ENCODE data around the gene RTN4R. TPM values are rescaled to one million over a fixed set of nuclear protein-coding genes. Genes with fewer than 3 reads are reported as not detected.

RTN4R gene
- total RNA-seq, 1 donor, result under 0.01 TPM

DNA sequence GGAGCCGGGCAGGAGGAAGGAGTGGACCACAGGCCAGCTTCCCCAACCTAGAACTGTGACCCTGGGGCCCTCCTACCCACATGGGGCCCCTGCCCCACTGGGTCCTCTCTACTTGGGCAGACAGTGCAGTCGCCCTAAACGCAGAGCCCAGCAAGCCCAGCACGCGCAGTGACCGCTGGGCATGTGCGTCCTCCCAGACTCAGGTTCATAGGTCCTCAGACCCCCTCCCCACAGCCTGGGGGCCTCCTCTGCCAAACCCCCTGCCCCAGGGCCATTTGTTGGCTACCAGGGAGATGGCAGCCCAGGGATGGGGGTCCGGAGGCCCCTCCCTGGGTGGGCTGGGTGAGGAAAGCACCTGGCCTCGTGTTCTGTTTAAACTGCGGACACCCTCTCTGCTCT, 23.9 kb downstream of the RTN4R start:
- no peak overlapping the region for H3K27ac ChIP-seq (ENCODE audit: low read depth, low read length)
- H4K20me1 ChIP-seq (ENCODE audit: insufficient read depth, low read length), result no peaks in the 10 kb centered on the region

DNA sequence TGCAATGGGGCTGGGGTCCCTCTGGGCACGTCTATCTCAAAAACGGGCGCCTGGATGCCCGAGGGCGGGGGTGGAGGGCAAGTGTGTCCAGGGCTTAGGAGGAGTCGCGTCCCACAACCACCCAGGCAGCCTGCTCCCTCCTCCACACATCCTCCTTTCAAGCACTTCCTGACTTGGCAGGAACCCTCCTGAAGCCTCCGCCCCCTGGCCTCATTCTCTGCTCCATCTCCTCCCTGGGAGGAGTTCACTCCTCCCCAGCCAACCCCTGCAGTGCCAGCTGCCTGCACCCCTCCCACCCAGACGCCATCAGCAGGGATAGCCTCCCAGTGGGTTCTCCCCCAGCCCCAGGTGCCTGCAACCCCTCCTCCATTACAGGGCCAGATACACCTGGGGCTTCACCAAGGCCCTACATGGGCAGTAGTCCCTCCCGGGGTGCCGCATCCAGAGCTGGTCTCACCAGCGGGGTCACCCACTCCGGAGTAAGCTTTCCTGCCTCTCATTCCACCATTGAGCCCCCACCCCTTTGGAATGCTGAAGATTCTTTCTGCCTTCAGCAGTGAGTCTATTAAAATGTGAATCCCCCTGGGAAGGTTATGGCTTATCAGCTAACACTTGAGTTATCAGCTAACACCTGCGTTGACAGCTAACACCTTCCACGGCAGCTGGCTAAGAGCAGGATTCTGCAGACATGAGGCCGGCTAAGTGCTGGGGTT, 24.4 kb downstream of the RTN4R start:
- Histone ChIP-seq H2AFZ (ENCODE audit: low read length) (peak overlapping the region; percentile 78), H3K4me2 (ENCODE audit: insufficient read depth, low read length) (peak overlapping the region; percentile 68), H3K9me3 (ENCODE audit: low read depth, low read length) (no peaks in the 10 kb centered on the region), H4K20me1 (ENCODE audit: insufficient read depth, low read length) (no peaks in the 10 kb centered on the region), H3K27ac (ENCODE audit: low read depth, low read length) (no peak overlapping the region), H3K4me3 (ENCODE audit: insufficient read depth, low read length) (peak overlapping the region; percentile 53), H3K36me3 (ENCODE audit: insufficient read depth, low read length) (no peaks in the 10 kb centered on the region), H3K4me1 (ENCODE audit: insufficient read depth, low read length) (peaks cover 14% of the 10 kb centered on the region), H3K27me3 (ENCODE audit: insufficient read depth, low read length) (no peaks in the 10 kb centered on the region), H3K79me2 (ENCODE audit: insufficient read depth, low read length) (no peaks in the 10 kb centered on the region)
- peak; percentile 99 for DNase-seq (ENCODE audit: insufficient read length, low spot score, missing footprints)
- TF ChIP-seq, protein P1, sequence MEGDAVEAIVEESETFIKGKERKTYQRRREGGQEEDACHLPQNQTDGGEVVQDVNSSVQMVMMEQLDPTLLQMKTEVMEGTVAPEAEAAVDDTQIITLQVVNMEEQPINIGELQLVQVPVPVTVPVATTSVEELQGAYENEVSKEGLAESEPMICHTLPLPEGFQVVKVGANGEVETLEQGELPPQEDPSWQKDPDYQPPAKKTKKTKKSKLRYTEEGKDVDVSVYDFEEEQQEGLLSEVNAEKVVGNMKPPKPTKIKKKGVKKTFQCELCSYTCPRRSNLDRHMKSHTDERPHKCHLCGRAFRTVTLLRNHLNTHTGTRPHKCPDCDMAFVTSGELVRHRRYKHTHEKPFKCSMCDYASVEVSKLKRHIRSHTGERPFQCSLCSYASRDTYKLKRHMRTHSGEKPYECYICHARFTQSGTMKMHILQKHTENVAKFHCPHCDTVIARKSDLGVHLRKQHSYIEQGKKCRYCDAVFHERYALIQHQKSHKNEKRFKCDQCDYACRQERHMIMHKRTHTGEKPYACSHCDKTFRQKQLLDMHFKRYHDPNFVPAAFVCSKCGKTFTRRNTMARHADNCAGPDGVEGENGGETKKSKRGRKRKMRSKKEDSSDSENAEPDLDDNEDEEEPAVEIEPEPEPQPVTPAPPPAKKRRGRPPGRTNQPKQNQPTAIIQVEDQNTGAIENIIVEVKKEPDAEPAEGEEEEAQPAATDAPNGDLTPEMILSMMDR (IDR thresholded peaks at IDR 0.05; ENCODE audit: extremely low read depth, low read depth, low read length), result no peak

More for the DNA sequence above, 23.9 kb downstream of the RTN4R start:
- no peak for DNase-seq (ENCODE audit: insufficient read length, low spot score, missing footprints)
- H3K79me2 ChIP-seq (ENCODE audit: insufficient read depth, low read length), result no peaks in the 10 kb centered on the region
- no peaks in the 10 kb centered on the region for H3K27me3 ChIP-seq (ENCODE audit: insufficient read depth, low read length)
- H3K4me1 ChIP-seq (ENCODE audit: insufficient read depth, low read length), result peaks cover 14% of the 10 kb centered on the region
- H3K4me2 ChIP-seq (ENCODE audit: insufficient read depth, low read length), result no peak overlapping the region
- no peak overlapping the region for H2AFZ ChIP-seq (ENCODE audit: low read length)
- TF ChIP-seq, protein P1 (IDR thresholded peaks at IDR 0.05; ENCODE audit: extremely low read depth, low read depth, low read length), result no peak
- H3K4me3 ChIP-seq (ENCODE audit: insufficient read depth, low read length), result no peak overlapping the region
- H3K9me3 ChIP-seq (ENCODE audit: low read depth, low read length), result no peaks in the 10 kb centered on the region
- H3K36me3 ChIP-seq (ENCODE audit: insufficient read depth, low read length), result no peaks in the 10 kb centered on the region

DNA sequence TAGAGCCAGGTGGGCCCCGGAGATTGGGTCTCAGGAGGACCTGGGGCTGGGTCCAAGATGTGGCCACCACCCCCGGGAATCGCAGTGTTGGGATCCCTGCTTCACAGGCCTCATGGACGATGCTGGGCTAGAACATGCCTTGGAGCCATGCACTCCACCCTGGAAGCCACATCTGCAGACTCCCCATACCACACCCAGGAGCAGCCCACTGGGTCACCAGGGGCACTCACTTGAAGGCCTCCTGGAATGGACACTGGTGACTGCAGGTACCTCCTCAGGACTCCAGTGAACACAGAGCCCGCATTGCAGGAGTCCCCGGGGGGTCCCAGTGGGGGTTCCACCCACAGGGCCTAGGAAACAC, 25.0 kb downstream of the RTN4R start:
- H3K9me3 ChIP-seq (ENCODE audit: low read depth, low read length), result no peaks in the 10 kb centered on the region
- peak overlapping the region; percentile 68 for H3K4me2 ChIP-seq (ENCODE audit: insufficient read depth, low read length)

More for the DNA sequence above, 25.0 kb downstream of the RTN4R start:
- Histone ChIP-seq H4K20me1 (ENCODE audit: insufficient read depth, low read length) (no peaks in the 10 kb centered on the region), H3K4me3 (ENCODE audit: insufficient read depth, low read length) (peak overlapping the region; percentile 53), H3K27ac (ENCODE audit: low read depth, low read length) (no peak overlapping the region), H3K4me1 (ENCODE audit: insufficient read depth, low read length) (peaks cover 14% of the 10 kb centered on the region), H3K27me3 (ENCODE audit: insufficient read depth, low read length) (no peaks in the 10 kb centered on the region), H2AFZ (ENCODE audit: low read length) (peak overlapping the region; percentile 78), H3K79me2 (ENCODE audit: insufficient read depth, low read length) (no peaks in the 10 kb centered on the region), H3K36me3 (ENCODE audit: insufficient read depth, low read length) (no peaks in the 10 kb centered on the region)
- DNase-seq (ENCODE audit: insufficient read length, low spot score, missing footprints), result no peak
- TF ChIP-seq, protein P1 (IDR thresholded peaks at IDR 0.05; ENCODE audit: extremely low read depth, low read depth, low read length), result no peak

Data from osteoblast (primary cell).